Suppressor macrophage treated with lipopolysaccharide for 1 hour (primary cell): ENCODE data around the gene MAP1LC3B.
"Not testable (repeated sequence)": the region's sequence is repeated elsewhere in the genome, so short reads cannot be mapped to it uniquely, and the experiment has no call there.

Experiments
- DNase-seq, 3 donors: peaks; one replicate each; pipeline ENCODE4 v3.0.0-alpha.2; 2020 to 2022

MAP1LC3B gene

DNA sequence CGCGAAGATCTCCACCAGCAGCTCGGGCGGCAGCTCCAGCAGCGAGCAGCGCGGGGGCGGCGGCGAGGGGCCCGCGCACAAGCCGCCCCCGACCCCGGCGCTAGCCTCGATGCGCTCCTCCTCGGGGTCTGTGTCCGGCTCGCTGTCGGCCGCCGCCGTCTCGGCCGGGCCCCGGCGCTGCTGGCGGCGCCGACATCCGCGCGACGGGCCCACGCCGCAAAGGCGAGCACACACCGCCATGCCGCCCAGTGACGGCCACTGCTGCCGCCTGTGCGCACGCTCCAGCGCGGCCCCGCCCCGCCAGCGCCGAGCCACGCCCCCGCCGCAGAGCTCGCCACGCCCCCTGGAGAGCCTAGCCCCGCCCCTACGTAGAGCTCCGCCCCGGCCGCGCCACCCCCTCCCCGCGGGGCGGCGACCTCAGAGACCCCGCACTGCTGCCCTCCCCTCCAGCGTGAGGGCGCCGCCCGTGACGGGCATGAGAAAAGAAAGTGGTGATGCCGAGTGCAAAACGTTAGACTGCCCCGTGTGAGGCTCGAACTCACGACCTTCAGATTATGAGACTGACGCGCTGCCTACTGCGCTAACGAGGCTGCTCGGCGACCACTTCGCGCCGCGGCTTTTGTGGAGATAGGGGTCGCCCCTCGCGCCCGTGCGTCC is 8.5 kb upstream of the MAP1LC3B start, which contains the start of gene FBXO31:
FBXO31 (minus strand) TSS at position 272 of the 657 bp plus-strand sequence; CDS start at position 240, 32 bp downstream.
- peak; percentile 89 to 96 (median 94) for DNase-seq

DNA sequence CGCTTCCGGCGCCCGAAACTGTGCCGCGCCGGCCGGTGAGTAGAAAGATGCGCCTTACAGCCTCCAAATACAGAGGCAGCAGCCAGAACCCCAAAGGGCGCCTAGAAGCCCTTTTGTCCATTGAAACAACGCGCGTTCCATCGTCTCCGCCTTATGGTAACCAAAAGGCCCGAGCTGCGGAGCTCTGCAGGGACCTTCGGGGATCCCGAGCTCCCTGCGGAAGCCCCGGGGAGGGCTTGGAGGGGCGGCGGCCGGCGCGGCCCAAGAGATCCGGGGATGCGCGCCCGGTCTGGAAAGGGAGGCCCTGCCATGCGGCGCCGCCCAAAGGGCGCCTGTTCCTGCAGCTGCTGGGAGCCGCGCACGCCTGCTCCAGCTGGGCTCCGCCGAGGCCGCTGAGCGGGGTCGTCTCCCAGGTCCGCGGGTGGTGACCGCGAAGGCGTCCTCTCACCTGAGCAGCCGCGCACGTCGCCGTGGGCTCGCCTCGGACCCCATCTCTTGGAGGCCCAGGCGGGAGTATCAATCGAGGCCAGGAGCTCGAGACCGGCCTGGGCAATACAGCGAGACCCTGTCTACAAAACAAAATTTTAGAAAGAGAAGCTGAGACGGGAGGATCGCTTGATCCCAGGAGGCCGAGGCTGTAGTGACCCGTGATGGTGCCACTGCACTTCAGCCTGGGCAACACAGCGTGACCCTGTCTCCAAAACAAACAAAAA is 7.8 kb upstream of the MAP1LC3B start:
- DNase-seq: peak in 2 of 3 donors; percentile 55 to 77

DNA sequence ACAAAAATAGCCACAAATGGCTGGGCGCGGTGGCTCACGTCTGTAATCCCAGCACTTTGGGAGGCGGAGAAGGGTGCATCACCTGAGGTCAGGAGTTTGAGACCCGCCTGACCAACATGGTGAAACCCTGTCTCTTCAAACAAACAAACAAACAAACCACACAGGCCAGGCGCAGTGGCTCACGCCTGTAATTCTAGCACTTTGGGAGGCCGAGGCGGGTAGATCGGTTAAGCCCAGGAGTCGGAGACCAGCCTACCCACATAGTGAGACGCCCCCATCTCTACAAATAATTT is 7.3 kb upstream of the MAP1LC3B start:
- DNase-seq: not testable (repeated sequence)

DNA sequence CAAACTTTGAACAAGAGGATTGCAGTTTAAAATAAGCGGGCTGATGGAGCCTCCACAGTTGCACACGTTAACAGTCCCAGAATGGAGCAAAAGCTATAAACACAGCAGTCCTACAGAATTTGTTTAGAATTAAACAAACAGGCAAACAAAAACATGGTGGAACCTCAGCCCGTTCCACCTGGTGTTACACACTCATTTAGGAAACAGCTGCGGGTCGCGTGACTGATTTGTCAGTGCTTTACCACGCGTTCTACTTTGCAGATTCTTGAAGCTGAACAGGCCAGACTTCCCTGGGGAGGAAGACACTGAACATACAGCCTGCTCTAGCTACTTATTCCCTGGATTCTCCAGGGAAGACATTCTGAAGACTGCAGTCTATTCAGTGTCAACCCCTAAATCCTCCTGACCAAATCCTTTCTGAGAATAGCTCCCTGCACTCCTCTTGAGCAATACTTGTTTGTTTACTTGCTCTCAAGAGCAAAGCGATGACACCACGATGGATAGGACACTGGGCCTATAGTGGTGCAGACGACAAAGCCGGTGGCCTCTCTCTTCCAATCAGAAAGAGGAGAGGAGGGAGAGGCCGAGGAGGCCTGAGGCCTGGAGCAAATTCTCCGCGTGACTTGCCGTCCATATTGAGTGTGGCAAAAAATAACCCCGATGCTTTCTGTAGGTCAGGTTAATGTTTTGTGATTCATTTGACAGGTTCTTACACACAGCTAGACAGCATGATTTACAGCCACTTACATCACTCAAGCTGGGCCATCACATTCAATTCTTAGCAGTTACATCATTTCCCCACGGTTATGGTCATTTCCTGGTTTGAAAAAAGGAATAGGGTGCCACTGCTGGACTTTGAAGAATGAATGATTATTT is 4.0 kb upstream of the MAP1LC3B start:
- DNase-seq: peak; percentile 95 to 98 (median 97)

DNA sequence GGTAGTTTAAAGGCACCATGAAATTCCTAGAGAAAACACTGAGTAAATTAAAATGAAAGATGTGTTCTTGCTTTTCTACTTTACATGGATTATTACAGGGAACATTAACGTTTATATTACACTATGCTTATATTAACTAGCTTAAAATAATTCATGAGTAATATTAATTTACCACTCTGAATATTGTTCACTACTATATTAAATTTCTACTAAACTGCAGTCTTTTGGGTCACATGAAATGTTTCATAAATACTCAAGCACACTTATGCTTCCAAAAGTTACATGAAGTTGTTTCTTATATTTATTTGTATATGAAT is 3.4 kb upstream of the MAP1LC3B start:
- DNase-seq: no peak

DNA sequence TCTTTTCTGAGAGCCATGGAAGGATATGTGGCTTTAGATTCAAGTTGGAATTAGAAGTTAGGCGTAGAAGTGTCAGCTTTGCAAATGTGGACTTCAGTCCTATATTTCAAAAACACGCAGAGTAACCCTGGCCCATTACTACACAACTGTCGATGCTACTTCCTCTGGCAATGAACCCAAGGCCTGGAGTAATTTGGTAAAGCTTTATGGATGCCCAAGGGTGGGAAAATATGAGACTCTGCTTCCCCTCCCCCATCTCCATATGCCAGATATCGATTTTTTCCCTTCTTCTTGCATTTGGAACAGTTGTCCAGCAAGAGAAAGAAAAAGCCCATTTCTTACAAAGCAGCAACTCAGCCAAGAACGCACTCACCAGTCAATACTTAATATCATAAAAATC is 2.9 kb upstream of the MAP1LC3B start:
- no peak for DNase-seq

DNA sequence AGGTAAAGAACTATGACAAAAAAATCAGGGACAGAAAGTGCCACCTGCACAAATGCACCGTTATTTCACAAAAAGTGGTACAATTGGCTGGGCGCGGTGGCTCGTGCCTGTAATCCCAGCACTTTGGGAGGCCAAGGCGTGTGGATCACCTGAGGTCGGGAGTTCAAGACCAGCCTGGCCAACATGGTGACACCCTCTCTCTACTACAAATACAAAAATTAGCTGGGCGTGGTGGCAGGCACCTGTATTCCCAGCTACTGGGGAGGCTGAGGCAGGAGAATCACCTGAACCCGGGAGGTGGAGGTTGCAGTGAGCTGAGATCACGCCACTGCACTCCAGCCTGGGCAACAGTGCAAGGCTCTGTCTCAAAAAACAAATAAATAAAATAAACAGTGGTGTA is 2.2 kb upstream of the MAP1LC3B start:
- DNase-seq: not testable (repeated sequence)

DNA sequence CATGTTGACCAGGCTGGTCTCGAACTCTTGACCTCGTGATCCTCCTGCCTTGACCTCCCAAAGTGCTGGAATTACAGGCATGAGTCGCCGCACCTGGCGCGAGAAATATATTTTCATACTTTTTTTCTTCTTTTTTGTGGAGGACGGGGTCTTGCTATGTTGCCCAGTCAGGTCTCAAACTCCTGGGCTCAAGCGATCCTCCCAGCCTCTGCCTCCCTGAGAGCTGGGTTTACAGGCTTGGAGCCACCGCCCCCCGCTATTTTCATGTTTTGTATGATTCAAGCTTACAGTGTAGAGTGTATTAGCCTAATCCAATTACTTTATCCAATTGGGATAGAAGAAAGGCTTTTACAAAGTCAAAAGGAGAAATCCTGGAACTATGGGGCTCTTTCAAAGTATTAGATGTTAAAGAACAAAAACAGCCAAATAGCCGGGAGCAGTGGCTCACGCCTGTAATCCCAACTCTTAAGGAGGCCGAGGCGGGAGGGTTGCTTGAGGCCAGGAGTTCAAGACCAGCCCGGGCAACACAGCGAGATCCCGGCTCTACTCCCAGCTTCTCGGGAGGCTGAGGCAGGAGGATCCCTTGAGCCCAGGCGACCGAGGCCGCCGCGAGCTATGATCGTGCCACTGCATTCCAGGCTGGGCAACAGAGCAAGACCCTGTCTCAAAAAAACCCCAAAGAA is 1.4 kb upstream of the MAP1LC3B start:
- no peak for DNase-seq

DNA sequence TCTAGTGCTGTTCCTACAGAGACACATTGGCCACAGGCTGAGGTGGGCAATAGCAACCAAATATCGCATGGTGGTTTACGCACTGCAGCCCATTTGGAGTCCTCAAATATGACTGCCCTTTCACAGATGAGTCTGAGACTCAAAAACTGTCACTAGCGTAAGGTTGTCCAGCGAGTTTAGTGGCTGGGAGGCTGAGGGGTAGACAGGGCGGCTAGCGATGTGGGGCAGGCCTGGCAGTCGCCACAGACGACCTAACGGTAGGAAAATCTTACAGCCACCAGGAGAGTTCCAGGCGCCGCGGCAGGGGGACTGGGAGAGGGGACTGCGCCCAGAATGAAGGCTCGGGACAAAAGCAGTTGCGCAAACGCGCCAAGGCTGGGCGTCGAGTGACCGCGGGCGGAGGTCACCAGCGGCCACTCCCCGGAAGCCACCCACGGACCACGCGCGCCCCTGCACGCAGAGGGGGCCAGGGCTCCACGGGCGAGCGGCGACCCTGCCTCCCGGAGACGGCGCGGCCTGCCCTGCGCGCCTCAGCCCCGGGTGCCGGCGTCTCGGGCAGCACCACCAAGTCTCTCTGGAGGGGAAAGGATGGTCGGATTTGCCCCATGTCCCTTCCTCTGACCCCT is 699 bp upstream of the MAP1LC3B start:
- DNase-seq: peak; percentile 86 to 92 (median 87)

DNA sequence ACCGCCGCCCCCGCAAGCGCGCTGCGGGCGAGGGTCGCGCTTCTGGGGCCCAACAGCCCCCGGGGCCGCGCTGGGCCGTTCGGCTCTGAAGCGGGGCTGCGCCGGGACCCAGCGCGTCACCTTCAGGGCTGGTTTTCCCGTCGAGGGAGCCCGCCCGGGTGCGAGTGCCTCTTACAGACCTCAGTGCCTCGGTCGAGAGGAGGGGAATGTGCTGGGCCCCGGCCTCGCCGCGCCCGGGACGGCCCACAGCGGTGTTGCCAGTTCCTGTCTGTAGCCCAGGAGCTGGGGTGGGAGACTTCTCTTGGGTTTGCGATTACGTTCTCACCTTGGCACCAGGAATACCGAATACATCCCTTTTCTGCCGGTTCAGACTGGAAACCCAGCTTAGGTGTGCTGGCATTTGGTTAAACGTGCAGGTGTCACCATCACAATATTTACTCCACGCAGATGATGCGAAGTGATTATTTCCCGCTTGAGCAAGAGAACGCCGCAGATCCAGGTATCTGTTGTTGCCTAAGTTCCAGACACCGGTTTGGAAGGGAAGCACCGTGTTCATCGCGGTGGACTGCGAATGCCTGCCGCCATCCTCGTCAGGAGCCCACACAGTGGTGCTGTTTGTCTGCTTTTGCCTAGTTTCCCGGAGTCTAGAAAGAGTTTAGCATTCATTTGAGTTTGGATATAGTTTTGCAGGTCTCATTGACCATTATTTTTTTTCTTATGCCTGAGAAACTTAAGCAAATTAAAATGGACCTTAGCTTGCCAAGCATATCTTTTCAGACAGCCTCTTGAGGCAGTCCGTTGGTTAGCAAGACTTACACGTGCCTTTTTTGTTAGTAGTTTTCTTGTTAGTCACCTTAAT is 914 bp downstream of the MAP1LC3B start:
- DNase-seq: peak in 2 of 3 donors; percentile 42 to 69

DNA sequence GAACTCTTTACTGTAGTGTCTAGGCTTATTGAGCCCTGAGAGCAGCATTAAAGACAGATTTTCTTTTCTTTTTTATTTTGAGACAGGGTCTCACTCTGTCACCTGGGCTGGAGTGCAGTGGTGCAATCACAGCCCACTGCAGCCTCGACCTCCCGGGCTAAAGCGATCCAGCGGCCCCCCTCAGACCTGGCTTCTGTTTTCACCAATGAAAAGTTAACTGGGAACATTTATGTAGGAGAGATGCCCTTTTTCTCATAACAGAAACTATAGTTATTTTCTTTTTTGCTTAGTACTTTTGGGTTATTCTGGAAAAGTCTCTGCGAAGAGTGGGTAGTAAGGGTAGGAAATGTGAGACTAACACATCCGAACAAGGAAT is 1.5 kb downstream of the MAP1LC3B start:
- no peak for DNase-seq

DNA sequence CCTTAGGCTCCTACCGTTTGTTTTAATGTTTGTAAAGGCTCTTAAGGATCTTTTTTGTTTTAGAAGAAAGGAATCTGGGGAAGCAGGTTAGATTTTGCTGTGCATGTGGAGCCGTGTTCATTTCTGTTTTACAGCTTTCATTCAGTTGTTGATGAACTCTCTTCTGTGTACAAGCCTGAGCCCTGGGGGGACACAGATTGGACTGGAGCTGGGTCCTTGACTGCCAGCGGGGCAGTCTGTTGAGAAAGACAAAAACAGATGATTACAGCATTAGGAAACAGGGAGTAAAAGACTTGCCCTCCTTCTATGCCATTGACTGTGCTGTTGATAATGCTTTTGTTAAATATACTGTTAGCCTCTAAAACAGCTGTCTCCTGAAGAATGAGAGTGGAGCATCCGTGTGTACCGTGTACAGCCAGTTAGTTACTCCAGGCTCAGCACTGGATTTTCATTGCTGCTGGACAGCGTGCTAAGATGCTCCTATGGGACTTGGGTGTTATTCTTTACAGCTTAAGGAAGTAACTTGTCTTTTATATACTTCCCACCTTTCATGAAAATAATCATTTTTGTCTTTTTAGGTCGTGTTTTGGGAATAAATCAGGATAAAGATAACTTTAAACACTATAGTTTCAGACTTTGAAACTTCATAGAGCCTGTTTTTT is 3.2 kb downstream of the MAP1LC3B start:
- DNase-seq: no peak

DNA sequence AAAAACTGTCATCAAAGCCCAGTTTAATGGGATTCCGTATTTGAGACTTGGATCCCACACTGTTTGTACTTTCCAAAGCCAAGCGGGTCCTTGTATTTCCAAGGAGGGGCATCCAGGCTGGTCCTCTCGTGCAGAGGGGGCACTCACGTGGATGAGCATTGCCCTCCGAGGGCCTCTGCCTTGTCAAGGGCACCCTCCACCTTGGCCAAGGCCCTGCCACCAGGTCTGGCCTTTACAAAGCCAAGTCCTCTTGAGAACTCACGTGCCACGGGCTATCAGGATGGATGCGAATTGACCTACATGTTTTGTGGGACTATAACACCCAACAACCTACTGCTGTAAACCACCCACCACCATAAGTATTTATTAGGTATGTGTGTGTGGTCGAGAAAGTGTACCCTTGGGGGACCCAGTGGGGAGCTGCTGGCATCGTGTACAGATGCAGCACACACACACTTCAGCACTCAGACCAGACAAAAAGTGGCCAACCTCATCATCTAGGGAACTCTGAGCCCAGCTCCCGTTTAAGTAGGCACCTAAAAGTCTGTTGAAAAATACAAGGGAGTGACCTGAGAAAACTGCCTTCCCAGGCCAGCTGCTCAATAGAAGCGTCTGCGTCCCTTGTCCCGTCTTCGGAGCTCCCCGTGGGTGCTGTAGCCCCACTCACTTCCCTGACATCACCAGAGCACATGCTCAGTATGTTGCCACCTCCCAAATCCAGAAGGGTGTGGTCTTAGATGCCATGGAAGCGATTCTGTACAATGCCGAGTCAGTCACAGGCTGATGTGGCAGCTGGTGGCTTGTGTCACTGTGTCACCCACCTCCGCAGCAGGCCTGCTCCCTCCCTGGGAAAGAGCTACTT is 12.9 kb downstream of the MAP1LC3B start:
- DNase-seq: no peak

DNA sequence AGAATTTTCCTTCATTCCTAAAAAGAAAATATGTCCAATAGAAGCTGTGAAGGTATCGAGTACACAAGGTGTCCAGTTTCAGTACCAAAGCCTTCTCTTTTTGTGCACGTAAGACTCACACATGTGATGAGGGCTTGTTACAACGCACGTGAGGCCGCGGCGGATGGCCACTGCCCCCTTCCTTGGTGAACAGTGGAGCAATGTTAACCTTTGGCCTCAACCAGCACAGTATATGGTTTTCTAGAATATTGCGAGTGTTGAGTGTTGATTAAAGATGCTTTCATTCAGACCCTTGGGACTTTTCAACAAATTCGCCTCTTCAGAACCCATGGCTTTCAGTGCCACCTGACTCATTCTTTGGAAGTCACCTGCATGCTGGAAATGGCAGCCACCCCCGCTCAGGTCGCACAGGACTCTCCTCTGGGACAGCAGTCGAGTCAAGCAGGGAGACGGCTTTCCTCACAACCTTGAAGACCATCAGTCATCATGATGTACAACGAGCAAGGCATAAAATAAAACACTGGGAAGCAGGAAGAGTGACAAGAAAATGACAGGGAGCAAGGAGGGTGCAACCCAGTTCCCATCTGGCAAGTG is 14.5 kb downstream of the MAP1LC3B start:
- DNase-seq: no peak

DNA sequence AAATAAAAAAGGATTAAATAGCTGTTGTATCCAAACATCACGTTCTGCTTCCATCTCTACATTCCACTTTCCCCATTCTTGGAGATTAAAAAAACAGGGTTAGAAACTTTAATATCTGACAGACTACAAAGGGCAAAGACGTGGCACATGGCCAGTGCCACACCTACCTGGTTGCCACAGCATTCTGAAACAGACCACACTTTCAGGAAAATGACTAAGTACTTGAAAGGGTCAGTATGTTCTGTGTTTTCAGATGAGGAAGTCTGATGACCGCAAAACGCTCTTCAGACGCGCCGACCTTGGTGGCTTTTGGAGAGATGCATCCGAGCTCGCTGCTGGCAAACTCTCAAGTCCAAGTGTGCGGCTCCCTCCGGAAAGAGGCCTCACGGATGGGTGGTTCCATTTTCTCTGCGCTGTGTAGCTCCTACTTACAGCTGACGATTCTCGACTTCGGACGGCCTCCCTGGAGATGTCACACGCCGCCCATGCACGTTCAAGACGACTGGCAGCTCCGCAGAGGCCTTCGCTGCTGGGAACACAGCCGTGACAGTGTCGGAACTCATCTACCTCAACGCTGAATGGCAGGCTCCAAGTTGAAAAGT is 15.5 kb downstream of the MAP1LC3B start:
- peak; percentile 30 to 55 (median 35) for DNase-seq

DNA sequence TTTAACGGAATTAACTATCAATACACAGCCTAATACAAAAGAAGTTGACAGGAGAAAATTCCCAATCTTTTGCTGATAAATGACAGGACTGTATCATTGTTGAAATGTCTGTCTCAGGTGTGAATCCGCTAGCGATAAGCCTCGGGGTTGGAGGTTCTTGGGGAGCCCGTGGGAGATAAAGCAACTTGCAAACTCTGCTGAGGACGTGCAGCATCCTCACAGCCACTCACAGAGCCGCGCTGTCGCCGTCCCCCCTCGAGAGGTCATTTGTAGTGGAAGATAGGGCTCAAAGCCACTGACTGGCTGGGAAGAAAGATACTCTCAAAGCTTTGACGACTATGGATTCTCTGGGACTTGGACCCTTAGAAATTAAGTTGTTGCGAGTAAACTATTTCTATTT is 17.0 kb downstream of the MAP1LC3B start:
- DNase-seq: no peak

DNA sequence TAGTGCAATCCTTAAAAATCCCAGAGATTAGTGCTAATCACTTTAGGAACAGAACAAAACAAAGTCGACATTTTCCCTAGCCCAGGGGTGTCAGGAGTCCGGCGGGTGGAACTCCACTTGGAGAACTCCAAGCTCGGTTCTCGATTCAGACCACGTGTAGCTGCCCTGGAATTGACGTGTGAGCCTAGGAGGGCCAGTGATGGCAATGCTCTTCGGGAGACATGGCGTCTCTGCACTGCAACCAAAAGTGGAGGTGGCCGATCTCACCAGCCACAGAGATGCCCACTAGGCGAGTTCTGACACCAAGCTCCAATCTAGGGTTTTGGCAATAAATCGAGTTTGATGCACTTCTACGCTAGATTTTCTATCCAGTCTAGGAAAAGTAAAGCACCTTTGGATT is 17.6 kb downstream of the MAP1LC3B start:
- DNase-seq: no peak

DNA sequence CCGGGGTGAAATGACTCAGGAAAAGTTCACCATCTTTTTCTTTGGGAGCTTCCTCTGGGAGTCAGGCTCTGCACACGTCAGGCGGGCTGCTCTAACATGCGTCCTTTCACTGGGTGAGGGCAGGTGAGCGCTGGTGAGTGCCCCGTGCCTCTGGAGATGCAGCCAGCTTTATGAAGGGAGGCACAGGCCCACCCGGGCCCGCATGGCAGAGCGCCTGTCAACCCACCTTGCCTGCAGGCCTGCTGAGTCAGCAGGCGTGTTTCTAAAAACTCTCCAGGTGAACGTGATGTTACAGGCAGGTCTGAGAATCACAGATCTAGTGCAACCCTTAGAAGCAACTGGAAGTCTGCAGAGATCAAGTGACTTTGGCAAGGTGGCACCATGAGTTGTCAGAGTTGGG is 18.4 kb downstream of the MAP1LC3B start:
- DNase-seq: no peak

DNA sequence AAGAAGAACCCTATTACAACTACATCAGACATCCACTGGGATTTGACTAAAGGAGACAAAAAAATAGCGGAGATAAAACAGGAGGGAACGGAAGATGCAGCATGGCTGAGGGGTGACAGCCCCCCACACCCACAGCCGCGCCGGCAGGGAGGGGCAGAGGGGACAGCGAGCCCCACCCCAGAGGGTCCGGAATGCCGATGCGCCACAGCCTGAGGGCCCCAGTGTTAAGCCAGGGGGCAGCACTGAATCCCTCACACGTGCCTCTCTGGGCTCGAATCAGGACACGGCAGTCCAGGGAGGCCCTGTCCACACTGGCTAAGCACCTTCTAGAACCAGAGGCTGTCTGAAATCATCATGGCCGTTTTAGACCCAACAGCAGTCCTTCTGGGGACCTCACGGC is 18.8 kb downstream of the MAP1LC3B start:
- DNase-seq: no peak
